OCI-LY3 (cell line): ENCODE results near the gene PDXK.

Source experiments
- H2AFZ ChIP-seq: fragments of 200-600, 300-600 bp; shearing (Covaris generic); 2 replicates; pipeline ENCODE4 v1.6.0; 2014; ENCODE audit warnings: antibody characterized with exemption, low read depth, low read length
- H3K27ac ChIP-seq: fragments of 200-600, 300-600 bp; sonication (generic); 2 replicates; pipeline ENCODE4 v1.5.1; 2014; ENCODE audit warnings: mild to moderate bottlenecking, low read length, moderate library complexity, mixed read lengths
- H3K27me3 ChIP-seq: fragments of 200-600, 300-600 bp; sonication (generic); 2 replicates; pipeline ENCODE4 v1.6.1; 2014; ENCODE audit warnings: low read depth, low read length, mixed read lengths
- H3K36me3 ChIP-seq: fragments of 200-600, 300-600 bp; sonication (generic); replicated peaks from 2 replicates; pipeline ENCODE3; 2014; ENCODE audit warnings: low read depth, low read length, mixed read lengths
- H3K4me1 ChIP-seq: fragments of 300-600, 200-600 bp; sonication (generic); 2 replicates; pipeline ENCODE4 v1.6.1; 2014; ENCODE audit warnings: low read length, mixed read lengths
- H3K4me2 ChIP-seq: fragments of 200-600, 300-600 bp; sonication (generic); 2 replicates; pipeline ENCODE4 v1.6.1; 2014; ENCODE audit warnings: low read length, mixed read lengths
- H3K4me3 ChIP-seq: fragments of 300-600, 200-600 bp; sonication (generic); 2 replicates; pipeline ENCODE4 v1.5.1; 2014; ENCODE audit warnings: antibody characterized with exemption, mild to moderate bottlenecking, low read length, moderate library complexity
- H3K79me2 ChIP-seq: fragments of 300-600, 200-600 bp; shearing (Covaris generic); 2 replicates; pipeline ENCODE4 v1.6.1; 2014; ENCODE audit warnings: mild to moderate bottlenecking, low read length, mixed read lengths
- H3K9ac ChIP-seq: fragments of 300-600, 200-600 bp; shearing (Covaris generic); 2 replicates; pipeline ENCODE4 v1.6.0; 2014; ENCODE audit warnings: mild to moderate bottlenecking, low read length, moderate library complexity
- H3K9me3 ChIP-seq: fragments of 200-600, 300-600 bp; shearing (Covaris generic); 2 replicates; pipeline ENCODE4 v1.6.1; 2014; ENCODE audit warnings: low read length, mixed read lengths; ENCODE audit not compliant: insufficient read depth
- H4K20me1 ChIP-seq: fragments of 200-600, 300-600 bp; sonication (generic); 2 replicates; pipeline ENCODE4 v1.6.1; 2016; ENCODE audit warnings: low read length, mixed read lengths; ENCODE audit not compliant: insufficient read depth
- CTCF ChIP-seq: fragments of 200-600, 300-600 bp; sonication (generic); IDR thresholded peaks from 2 replicates; pipeline ENCODE4 v1.5.1; 2014; ENCODE audit warnings: antibody characterized with exemption, low read length, low read depth
- EZH2phosphoT487 ChIP-seq: fragments of 200-600 bp; shearing (Covaris generic); IDR thresholded peaks from 2 replicates; pipeline ENCODE4 v1.6.1; 2018; ENCODE audit warnings: antibody characterized with exemption, mixed run types, low read depth

The PDXK gene

GRCh38 chr21:43717166-43717853 lies 1.6 kb upstream of the PDXK start:
- no peak overlapping the region for H3K9ac ChIP-seq
- H3K27ac ChIP-seq, result no peak overlapping the region
- peaks cover 31% of the 10 kb centered on the region for H3K4me1 ChIP-seq
- H3K27me3 ChIP-seq, result peaks cover 24% of the 10 kb centered on the region
- H3K4me3 ChIP-seq, result no peak overlapping the region
- peaks cover 30% of the 10 kb centered on the region for H3K79me2 ChIP-seq
- no peak for TF ChIP-seq EZH2phosphoT487
- no peak for TF ChIP-seq CTCF
- peak overlapping the region; percentile 55 for H3K4me2 ChIP-seq
- H2AFZ ChIP-seq, result no peak overlapping the region
- no peaks in the 10 kb centered on the region for H3K9me3 ChIP-seq
- H3K36me3 ChIP-seq, result no peaks in the 10 kb centered on the region
- peaks cover 25% of the 10 kb centered on the region for H4K20me1 ChIP-seq

DNA sequence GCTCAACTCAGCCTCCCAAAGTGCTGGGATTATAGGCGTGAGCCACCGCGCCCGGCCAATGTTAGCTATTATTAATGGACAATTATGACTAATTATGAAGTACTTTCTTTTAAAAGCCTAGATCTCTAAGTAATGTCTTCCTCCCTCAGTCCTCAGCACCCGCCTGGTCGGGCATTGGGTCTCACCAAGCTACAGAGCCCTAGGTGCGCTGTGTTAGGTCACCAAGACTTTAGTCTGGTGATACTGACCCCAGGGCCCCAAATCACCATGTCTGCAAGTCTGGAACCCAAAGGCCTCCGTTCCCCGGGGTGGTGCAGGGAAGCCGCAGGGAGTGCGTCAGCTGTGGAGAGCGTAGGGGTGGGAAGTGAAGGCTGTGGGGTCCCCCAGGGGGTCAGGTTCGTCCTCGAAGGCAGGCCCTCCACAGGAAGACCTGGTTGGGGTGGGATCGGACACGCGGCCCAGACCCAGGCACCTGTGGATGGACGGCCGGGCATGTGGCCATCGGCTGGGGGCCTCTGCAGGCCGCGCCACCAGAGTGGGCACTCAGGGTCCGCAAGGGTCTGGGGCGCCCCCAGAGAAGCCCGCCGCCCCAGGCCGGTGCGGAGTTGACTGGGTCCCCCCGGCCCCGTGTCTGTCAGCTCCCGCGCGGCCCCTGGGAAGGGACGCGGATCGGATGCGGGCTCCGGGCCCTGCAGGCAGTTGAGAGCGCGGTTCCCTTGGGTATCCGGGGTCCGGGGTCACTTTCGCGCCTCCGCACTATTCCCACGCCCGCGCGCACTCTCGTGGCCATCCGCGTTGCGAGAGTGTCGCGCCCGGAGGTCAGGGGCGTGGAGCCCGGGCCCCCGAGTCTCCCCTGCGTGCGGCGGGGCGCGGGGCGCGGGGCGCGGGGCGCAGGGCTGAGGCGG lies 710 bp upstream of the PDXK start:
- Histone ChIP-seq H3K27me3 (peaks cover 19% of the 10 kb centered on the region), H3K4me1 (peaks cover 31% of the 10 kb centered on the region), H3K9ac (peak overlapping the region; percentile 72), H3K9me3 (no peaks in the 10 kb centered on the region), H4K20me1 (peaks cover 29% of the 10 kb centered on the region), H3K4me2 (peak overlapping the region; percentile 86), H3K4me3 (peak overlapping the region; percentile 95), H2AFZ (peak overlapping the region; percentile 45; the same call in 1 of the 2 replicates), H3K36me3 (no peaks in the 10 kb centered on the region), H3K27ac (peak overlapping the region; percentile 35; the same call in 1 of the 2 replicates), H3K79me2 (peaks cover 33% of the 10 kb centered on the region)
- TF ChIP-seq EZH2phosphoT487, result no peak
- TF ChIP-seq CTCF, result no peak

- peak overlapping the region; percentile 91 for H3K4me2 ChIP-seq
- peaks cover 42% of the 10 kb centered on the region for H3K4me1 ChIP-seq
- peak overlapping the region; percentile 88 for H3K9ac ChIP-seq
- peak overlapping the region; percentile 95 for H3K4me3 ChIP-seq
- H3K36me3 ChIP-seq, result peaks cover 8% of the 10 kb centered on the region
- H2AFZ ChIP-seq, result no peak overlapping the region
- H3K9me3 ChIP-seq, result no peaks in the 10 kb centered on the region
- no peak for TF ChIP-seq EZH2phosphoT487
- no peak for TF ChIP-seq CTCF
- peaks cover 19% of the 10 kb centered on the region for H3K27me3 ChIP-seq
- peaks cover 43% of the 10 kb centered on the region for H4K20me1 ChIP-seq
- H3K27ac ChIP-seq, result peak overlapping the region; percentile 35; the same call in 1 of the 2 replicates
- peaks cover 40% of the 10 kb centered on the region for H3K79me2 ChIP-seq
These were observed 1.0 kb downstream of the PDXK start for GRCh38 chr21:43719748-43720538.
